ENCODE results near the gene OR6N1.

OR6N1 gene

GRCh38 chr1:158800526-158800925 is 28.5 kb upstream of the OR6N1 start:
- Histone ChIP-seq H3K4me3 (ENCODE audit: insufficient read length, low read depth) (no peak overlapping the region), H3K27me3 (ENCODE audit: insufficient read depth, insufficient read length) (no peaks in the 10 kb centered on the region), H3K36me3 (ENCODE audit: insufficient read depth, insufficient read length, low read length) (no peaks in the 10 kb centered on the region), H3K9ac (ENCODE audit: insufficient read length, low read depth) (no peak overlapping the region), H3K4me1 (ENCODE audit: insufficient read depth, insufficient read length) (peaks cover 5% of the 10 kb centered on the region), H3K9me3 (ENCODE audit: insufficient read depth, low read length) (no peaks in the 10 kb centered on the region)
- no peak for DNase-seq (ENCODE audit: low read depth, low spot score)
- TF ChIP-seq SUZ12 (IDR thresholded peaks at IDR 0.05; ENCODE audit: extremely low read depth, insufficient read depth, insufficient read length), result no peak
- TF ChIP-seq YY1 (IDR thresholded peaks at IDR 0.05; ENCODE audit: insufficient read depth, insufficient read length), result no peak
- TF ChIP-seq ZNF274 (IDR thresholded peaks at IDR 0.05; ENCODE audit: low read depth, low read length), result no peak

DNA sequence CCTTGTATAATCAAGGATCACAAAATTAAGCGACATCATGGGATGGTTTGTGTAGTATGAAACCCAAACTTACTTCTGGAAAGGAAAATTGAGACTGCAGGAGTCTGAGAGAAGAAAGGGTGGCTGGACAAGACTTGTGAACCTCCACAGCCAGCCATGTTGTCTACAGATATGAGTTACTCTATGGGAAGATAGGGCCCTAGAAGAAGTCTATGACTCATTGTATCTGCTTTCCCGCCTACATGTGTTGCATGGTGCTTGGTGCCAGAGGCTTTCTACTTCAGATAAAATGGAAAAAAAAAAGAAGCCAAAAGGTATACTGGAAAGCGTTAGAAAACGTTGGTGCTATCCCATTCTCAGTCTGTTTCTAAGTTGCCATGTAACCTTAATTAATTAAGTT is 27.7 kb upstream of the OR6N1 start:
- H3K27me3 ChIP-seq (ENCODE audit: insufficient read depth, insufficient read length), result no peaks in the 10 kb centered on the region
- no peaks in the 10 kb centered on the region for H3K36me3 ChIP-seq (ENCODE audit: insufficient read depth, insufficient read length, low read length)
- peaks cover 5% of the 10 kb centered on the region for H3K4me1 ChIP-seq (ENCODE audit: insufficient read depth, insufficient read length)
- TF ChIP-seq SUZ12 (IDR thresholded peaks at IDR 0.05; ENCODE audit: extremely low read depth, insufficient read depth, insufficient read length) (no peak), YY1 (IDR thresholded peaks at IDR 0.05; ENCODE audit: insufficient read depth, insufficient read length) (no peak), ZNF274 (IDR thresholded peaks at IDR 0.05; ENCODE audit: low read depth, low read length) (no peak)
- no peaks in the 10 kb centered on the region for H3K9me3 ChIP-seq (ENCODE audit: insufficient read depth, low read length)
- no peak overlapping the region for H3K4me3 ChIP-seq (ENCODE audit: insufficient read length, low read depth)
- H3K9ac ChIP-seq (ENCODE audit: insufficient read length, low read depth), result no peak overlapping the region
- no peak for DNase-seq (ENCODE audit: low read depth, low spot score)

DNA sequence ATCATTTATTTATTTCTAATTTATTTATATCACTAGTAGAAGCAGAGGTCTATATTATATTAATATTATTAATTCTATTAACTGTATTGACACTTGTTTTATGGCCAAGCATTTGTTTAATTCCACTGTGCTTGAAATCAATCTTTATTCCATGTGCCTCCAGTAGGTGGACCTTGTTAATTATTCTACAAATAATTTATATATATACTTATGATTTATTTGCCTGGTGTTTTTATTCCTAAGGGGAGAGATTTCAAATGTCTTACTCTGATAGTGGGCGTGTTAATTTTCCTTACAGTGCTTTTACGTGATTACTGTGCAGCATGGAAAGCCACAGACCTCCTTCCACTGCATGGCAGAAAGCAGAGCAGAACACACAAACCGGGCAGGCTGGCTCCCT is 26.5 kb upstream of the OR6N1 start:
- Histone ChIP-seq H3K4me3 (ENCODE audit: insufficient read length, low read depth) (no peak overlapping the region), H3K36me3 (ENCODE audit: insufficient read depth, insufficient read length, low read length) (no peaks in the 10 kb centered on the region), H3K4me1 (ENCODE audit: insufficient read depth, insufficient read length) (peaks cover 5% of the 10 kb centered on the region), H3K9me3 (ENCODE audit: insufficient read depth, low read length) (no peaks in the 10 kb centered on the region), H3K27me3 (ENCODE audit: insufficient read depth, insufficient read length) (no peaks in the 10 kb centered on the region), H3K9ac (ENCODE audit: insufficient read length, low read depth) (no peak overlapping the region)
- DNase-seq (ENCODE audit: low read depth, low spot score), result no peak
- no peak for TF ChIP-seq SUZ12 (IDR thresholded peaks at IDR 0.05; ENCODE audit: extremely low read depth, insufficient read depth, insufficient read length)
- no peak for TF ChIP-seq YY1 (IDR thresholded peaks at IDR 0.05; ENCODE audit: insufficient read depth, insufficient read length)
- TF ChIP-seq ZNF274 (IDR thresholded peaks at IDR 0.05; ENCODE audit: low read depth, low read length), result no peak

DNA sequence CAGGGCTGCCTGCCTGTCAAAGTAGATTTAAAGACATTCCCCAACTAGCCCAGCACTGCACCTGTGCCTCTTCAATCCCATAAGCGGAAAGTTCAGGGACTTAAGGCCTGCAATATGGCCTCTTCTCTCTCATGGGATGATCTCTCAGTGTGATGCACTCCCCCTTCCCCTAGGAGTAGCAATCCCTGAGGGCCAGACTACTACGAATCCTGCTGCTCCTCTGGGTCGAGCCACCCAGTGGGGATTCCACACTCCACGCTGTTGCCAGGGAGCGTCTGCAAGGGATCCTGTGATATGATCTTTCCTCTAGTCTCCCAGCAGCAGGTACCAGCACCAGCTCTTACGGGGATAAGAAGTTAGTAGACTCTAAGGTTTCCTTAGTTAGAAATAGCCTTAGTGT is 22.3 kb upstream of the OR6N1 start:
- Histone ChIP-seq H3K9me3 (ENCODE audit: insufficient read depth, low read length) (no peaks in the 10 kb centered on the region), H3K27me3 (ENCODE audit: insufficient read depth, insufficient read length) (no peaks in the 10 kb centered on the region), H3K4me3 (ENCODE audit: insufficient read length, low read depth) (no peak overlapping the region), H3K4me1 (ENCODE audit: insufficient read depth, insufficient read length) (peaks cover 5% of the 10 kb centered on the region), H3K9ac (ENCODE audit: insufficient read length, low read depth) (no peak overlapping the region), H3K36me3 (ENCODE audit: insufficient read depth, insufficient read length, low read length) (no peaks in the 10 kb centered on the region)
- DNase-seq (ENCODE audit: low read depth, low spot score), result no peak
- TF ChIP-seq YY1 (IDR thresholded peaks at IDR 0.05; ENCODE audit: insufficient read depth, insufficient read length), result no peak
- no peak for TF ChIP-seq SUZ12 (IDR thresholded peaks at IDR 0.05; ENCODE audit: extremely low read depth, insufficient read depth, insufficient read length)
- TF ChIP-seq ZNF274 (IDR thresholded peaks at IDR 0.05; ENCODE audit: low read depth, low read length), result no peak

GRCh38 chr1:158793604-158794003 is 21.6 kb upstream of the OR6N1 start:
- Histone ChIP-seq H3K27me3 (ENCODE audit: insufficient read depth, insufficient read length) (no peaks in the 10 kb centered on the region), H3K4me1 (ENCODE audit: insufficient read depth, insufficient read length) (peaks cover 5% of the 10 kb centered on the region), H3K4me3 (ENCODE audit: insufficient read length, low read depth) (no peak overlapping the region), H3K36me3 (ENCODE audit: insufficient read depth, insufficient read length, low read length) (no peaks in the 10 kb centered on the region), H3K9me3 (ENCODE audit: insufficient read depth, low read length) (no peaks in the 10 kb centered on the region), H3K9ac (ENCODE audit: insufficient read length, low read depth) (no peak overlapping the region)
- TF ChIP-seq YY1 (IDR thresholded peaks at IDR 0.05; ENCODE audit: insufficient read depth, insufficient read length), result no peak
- peak; percentile 22 for DNase-seq (ENCODE audit: low read depth, low spot score)

DNA sequence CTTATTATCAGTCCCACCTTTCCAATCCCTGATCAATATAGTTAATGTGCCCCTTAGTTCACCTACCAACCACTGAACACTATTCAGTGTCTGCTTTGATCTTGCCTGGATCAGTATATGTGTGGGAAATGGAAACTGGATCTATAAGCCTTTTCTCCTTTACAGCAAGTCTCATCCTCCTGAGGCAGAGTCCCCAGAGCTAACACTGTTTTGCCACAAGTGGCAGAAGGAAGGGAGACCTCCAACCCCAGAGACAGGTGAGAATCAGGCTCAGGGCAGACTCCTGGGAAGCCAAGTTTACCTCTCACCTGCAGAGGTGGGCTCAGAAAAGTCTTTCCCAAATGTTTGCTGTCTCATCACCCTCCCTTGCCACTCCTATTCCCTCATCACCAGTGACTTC is 9.1 kb upstream of the OR6N1 start, which contains the start of gene OR6N2:
Gene OR6N2, minus strand, starts transcription at position 101 of the 400 bp plus-strand sequence. CDS start 3,569 bp downstream, outside the sequence.
- no peaks in the 10 kb centered on the region for H3K9me3 ChIP-seq (ENCODE audit: insufficient read depth, low read length)
- no peaks in the 10 kb centered on the region for H3K36me3 ChIP-seq (ENCODE audit: insufficient read depth, insufficient read length, low read length)
- H3K4me1 ChIP-seq (ENCODE audit: insufficient read depth, insufficient read length), result no peaks in the 10 kb centered on the region
- no peaks in the 10 kb centered on the region for H3K27me3 ChIP-seq (ENCODE audit: insufficient read depth, insufficient read length)
- no peak within 1 kb of the TSS for H3K9ac ChIP-seq (ENCODE audit: insufficient read length, low read depth)
- no peak within 1 kb of the TSS for H3K4me3 ChIP-seq (ENCODE audit: insufficient read length, low read depth)
- no peak for DNase-seq (ENCODE audit: low read depth, low spot score)
- TF ChIP-seq YY1 (IDR thresholded peaks at IDR 0.05; ENCODE audit: insufficient read depth, insufficient read length), result no peak
- TF ChIP-seq ZNF274 (IDR thresholded peaks at IDR 0.05; ENCODE audit: low read depth, low read length), result no peak

GRCh38 chr1:158754420-158754819 is 17.6 kb downstream of the OR6N1 start, which contains the start of gene OR6K6:
Gene OR6K6, plus strand, starts transcription at chr1:158754720. Its CDS starts 168 bp downstream, at chr1:158754888.
- no peaks in the 10 kb centered on the region for H3K9me3 ChIP-seq (ENCODE audit: insufficient read depth, low read length)
- no peak within 1 kb of the TSS for H3K4me3 ChIP-seq (ENCODE audit: insufficient read length, low read depth)
- H3K36me3 ChIP-seq (ENCODE audit: insufficient read depth, insufficient read length, low read length), result no peaks in the 10 kb centered on the region
- DNase-seq (ENCODE audit: low read depth, low spot score), result no peak
- H3K27me3 ChIP-seq (ENCODE audit: insufficient read depth, insufficient read length), result no peaks in the 10 kb centered on the region
- no peak within 1 kb of the TSS for H3K9ac ChIP-seq (ENCODE audit: insufficient read length, low read depth)
- TF ChIP-seq YY1 (IDR thresholded peaks at IDR 0.05; ENCODE audit: insufficient read depth, insufficient read length), result no peak
- H3K4me1 ChIP-seq (ENCODE audit: insufficient read depth, insufficient read length), result no peaks in the 10 kb centered on the region

GRCh38 chr1:158752155-158752712 is 19.8 kb downstream of the OR6N1 start:
- Histone ChIP-seq H3K4me1 (ENCODE audit: insufficient read depth, insufficient read length) (no peaks in the 10 kb centered on the region), H3K36me3 (ENCODE audit: insufficient read depth, insufficient read length, low read length) (no peaks in the 10 kb centered on the region), H3K9me3 (ENCODE audit: insufficient read depth, low read length) (no peaks in the 10 kb centered on the region), H3K9ac (ENCODE audit: insufficient read length, low read depth) (no peak overlapping the region), H3K4me3 (ENCODE audit: insufficient read length, low read depth) (no peak overlapping the region), H3K27me3 (ENCODE audit: insufficient read depth, insufficient read length) (no peaks in the 10 kb centered on the region)
- no peak for DNase-seq (ENCODE audit: low read depth, low spot score)
- TF ChIP-seq ZNF274 (IDR thresholded peaks at IDR 0.05; ENCODE audit: low read depth, low read length) (no peak), YY1 (IDR thresholded peaks at IDR 0.05; ENCODE audit: insufficient read depth, insufficient read length) (no peak), SUZ12 (IDR thresholded peaks at IDR 0.05; ENCODE audit: extremely low read depth, insufficient read depth, insufficient read length) (no peak)

Data from NT2/D1 (cell line).